HG02852 (cell line): Measurements from ENCODE around the gene RGS19.

Source experiments
- ATAC-seq: cut with Tn5 transposase; IDR thresholded peaks from one replicate; pipeline ENCODE4 v1.9.1; 2021; ENCODE audit warnings: mild to moderate bottlenecking, moderate library complexity; ENCODE audit not compliant: unreplicated experiment

The RGS19 gene

GRCh38 chr20:64037498-64038213 is 41.7 kb downstream of the RGS19 start:
- no peak for ATAC-seq

GRCh38 chr20:64037199-64037497 is 42.2 kb downstream of the RGS19 start:
- ATAC-seq = no peak

DNA sequence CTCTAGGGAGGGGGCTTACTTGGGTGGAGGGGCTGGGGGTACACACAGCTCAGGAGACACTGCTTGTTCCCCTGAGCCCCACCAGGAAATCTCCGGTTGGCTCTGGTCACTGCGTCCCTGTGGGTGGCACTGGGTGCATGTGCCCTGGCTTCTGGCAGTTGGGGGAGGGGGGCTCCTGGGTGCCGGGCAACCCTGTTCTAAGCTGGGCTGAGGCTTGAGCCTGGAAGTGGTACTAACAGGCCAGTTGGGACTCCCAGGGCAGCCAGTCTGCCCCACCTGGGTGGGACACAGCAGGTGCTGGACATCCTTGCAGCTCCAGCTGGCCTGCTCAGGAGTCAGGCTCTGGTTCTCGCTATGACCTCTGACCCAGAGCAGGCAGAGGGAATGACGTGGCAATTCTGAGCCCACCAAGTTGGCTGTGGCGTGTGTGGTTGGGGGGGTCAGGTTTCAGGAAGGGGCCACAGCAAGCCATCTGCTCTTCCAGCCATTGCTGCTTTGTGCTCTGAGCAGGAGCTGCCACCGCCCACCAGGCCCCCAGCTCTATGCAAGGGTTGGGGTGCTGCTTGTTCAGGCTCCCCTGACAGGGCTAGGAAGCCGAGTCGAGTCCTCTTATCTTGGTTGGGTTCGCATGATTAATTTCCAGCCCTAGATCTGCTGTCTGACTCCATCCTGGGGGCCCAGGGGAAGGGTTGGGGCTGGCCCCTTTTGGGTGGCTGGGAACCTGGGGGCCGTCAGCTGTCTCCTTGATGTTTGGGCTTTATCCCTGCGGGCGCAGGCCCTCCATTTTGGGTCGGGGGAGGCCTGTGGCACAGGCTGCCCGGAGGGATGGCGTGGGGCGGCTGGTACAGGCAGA is 42.7 kb downstream of the RGS19 start:
- no peak for ATAC-seq

GRCh38 chr20:64035933-64036345 is 43.4 kb downstream of the RGS19 start, which contains the start of gene C20orf204:
C20orf204 (plus strand) TSS chr20:64036182; CDS start chr20:64036324, 142 bp downstream.
- no peak for ATAC-seq

DNA sequence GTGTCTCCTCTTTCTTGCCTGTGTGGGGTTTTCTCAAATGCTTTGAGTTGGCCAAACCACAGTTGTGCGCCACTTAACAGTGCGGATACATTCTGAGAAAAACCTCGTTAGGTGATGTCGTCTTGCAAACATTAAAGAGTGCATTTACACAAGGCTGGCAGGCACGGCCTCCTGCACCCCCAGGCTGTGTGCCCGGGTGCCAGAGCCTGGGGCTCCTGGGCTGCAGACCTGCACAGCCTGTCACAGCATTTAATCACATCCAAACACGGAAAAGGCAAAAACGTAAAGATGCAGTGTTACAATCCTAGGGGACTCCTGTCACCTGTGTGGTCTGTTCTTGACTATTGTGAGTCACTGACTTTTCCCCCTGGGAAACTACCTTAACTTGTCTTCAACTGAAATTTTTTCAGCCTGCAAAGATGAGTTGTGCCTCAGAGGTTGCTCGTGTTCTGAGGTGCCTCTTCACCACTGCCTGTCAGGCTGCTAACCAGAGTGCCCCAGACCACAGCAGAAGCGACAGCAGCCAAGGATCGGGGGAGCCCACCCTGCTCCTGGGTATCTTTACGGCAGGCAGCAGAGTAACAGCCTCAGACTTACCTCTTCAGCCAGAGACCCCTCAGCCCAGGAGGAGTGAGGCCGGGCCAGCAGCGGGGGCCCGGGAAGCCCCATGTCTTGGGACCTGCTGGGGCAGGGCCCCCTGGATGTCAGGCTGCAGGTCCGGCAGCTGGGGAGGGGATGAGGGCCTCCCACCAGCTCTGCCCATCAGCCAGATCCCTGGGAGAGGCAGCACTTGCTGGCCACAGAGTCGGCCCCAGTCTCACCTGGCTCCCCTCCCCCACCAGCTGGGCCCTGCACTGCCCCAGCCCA is 44.0 kb downstream of the RGS19 start:
- no peak for ATAC-seq

- ATAC-seq = no peak
Measured at GRCh38 chr20:64033981-64034493, 45.3 kb downstream of the RGS19 start.

GRCh38 chr20:64032706-64033624 is 46.4 kb downstream of the RGS19 start:
- ATAC-seq = no peak

DNA sequence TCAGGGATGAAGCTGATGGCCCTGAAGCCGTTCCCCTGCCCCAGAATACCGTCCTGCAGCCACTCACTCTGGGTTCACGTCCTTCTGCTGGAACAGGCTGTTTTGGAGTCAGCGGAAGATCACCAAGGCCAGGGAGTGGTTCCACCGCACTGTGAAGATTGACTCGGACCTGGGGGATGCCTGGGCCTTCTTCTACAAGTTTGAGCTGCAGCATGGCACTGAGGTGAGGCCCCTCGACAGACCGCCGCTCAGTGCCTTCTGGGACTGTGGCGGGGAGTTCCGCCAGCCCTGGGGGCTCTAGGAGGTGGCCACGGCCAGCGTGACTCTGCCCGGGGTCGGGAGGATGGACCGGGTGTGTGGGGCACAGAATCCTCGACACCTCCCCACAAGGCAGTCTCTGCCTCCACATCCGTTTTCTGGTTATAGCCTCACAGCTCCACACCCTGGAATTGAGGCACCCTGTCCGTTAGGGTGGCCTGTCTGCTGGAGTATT is 47.5 kb downstream of the RGS19 start:
- no peak for ATAC-seq

GRCh38 chr20:64030371-64031134 is 48.8 kb downstream of the RGS19 start:
- ATAC-seq = no peak

- ATAC-seq = no peak
Measured at GRCh38 chr20:64029293-64030117, 49.8 kb downstream of the RGS19 start.

DNA sequence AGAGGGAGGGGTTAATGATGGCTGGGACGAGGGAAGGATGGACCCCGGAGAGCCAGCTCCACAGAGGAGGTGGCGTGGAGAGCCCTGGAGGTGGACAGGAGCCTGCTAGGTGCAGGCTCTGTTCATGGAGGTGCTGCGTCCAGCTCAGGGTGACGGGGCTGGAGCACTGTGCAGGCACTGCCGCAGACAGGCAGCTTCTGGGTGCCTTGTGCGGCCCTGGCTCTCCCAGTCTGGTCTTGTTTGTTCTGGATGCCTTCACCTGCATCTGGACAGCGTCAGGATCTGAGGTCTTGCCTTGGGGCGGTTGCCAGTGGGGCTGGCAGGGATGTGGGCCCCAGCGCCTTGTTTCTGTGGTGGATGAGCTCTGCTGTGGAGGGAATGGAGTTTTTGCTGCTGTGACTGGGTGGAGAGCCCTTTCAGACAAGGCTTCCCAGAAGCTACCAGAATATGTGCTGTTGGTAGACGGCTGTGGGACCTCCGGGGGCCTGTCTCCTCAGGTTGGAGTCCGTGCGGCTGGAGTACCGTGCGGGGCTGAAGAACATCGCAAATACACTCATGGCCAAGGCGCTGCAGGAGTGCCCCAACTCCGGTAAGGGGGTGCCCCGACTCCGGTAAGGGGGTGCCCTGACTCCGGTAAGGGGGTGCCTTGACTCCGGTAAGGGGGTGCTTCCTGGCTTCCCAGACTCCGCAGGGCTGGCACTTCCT is 51.2 kb downstream of the RGS19 start:
- ATAC-seq = no peak

- ATAC-seq = no peak
Measured at GRCh38 chr20:64025826-64026412, 53.4 kb downstream of the RGS19 start.

- ATAC-seq = no peak
Measured at GRCh38 chr20:64025101-64025825, 54.1 kb downstream of the RGS19 start.

DNA sequence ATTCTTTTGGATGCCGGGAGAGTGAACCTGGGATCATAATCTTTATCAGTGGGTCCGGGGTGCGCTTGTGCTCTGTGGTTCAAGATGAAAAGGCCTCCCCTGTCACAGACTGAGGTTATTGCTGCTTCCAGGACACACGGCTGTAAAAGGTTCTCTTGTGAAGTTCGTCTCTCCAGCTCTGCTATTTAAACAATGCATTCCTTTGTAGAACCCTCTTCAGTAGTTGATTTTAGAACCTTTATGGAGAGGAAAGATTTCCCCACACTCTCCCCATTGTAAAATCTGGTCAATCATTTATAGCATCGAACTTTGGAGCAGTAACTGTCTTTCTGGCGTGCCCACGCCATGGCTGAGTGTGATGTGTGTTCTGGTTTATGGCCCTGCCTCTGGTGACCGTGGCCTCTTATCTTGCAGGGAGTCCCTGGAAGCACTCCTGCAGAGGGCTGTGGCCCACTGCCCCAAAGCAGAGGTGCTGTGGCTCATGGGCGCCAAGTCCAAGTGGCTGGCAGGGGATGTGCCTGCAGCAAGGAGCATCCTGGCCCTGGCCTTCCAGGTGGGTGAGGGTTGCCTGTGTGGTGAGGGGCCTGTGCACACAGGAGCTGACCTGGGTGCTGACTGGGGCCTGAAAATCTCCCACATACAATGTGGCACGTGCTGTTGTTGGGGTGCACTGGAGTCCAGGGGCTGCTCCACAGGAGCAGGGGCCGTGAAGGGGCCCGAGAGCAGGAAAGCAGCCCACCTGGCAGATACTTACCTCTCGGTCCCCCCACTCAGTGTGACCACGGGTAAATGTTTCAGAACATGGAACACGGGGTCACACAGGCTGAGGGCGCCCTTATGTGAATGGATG is 55.0 kb downstream of the RGS19 start:
- no peak for ATAC-seq

DNA sequence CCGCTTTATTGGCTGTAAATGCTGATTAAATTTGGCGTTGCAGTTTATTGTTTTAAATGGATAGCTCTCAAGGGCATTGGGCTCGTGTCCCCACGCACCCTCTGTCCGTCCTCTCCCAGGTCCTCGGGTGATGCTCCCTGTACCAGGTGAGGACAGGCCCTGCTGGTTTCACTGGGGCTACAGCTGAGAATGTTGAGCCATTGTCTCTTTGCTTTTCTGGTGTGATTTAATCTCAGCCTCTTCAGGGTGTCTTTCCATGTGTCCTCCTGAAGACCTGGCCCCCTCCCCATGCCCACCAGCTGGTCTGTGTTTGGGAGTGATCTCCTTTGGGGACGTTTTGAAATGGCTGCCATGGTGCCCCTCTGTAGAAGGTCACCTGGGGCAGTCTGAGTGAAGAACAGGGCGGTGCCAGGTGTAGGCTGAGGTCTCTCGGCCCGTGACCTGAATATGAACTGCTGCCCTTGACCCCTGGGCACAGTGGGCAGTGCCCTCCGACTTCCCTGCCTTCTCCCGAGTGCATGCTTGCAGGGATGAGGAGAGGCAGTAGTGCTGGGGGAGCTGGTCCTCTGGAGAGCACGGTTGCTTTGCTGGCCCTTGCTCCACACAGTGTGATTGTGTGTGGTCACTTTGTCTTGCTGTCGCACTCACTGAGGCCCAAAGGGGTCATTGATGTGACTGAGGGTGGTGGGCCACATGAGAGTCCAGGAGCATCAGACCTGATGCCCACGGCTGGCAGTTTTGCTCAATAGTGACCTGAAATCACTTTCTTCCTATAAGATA is 55.8 kb downstream of the RGS19 start:
- no peak for ATAC-seq
